ENCODE results near the gene GPR162.
A peak's percentile ranks its signal among the peaks of the same experiment; 100 is the strongest.

GPR162 gene

DNA sequence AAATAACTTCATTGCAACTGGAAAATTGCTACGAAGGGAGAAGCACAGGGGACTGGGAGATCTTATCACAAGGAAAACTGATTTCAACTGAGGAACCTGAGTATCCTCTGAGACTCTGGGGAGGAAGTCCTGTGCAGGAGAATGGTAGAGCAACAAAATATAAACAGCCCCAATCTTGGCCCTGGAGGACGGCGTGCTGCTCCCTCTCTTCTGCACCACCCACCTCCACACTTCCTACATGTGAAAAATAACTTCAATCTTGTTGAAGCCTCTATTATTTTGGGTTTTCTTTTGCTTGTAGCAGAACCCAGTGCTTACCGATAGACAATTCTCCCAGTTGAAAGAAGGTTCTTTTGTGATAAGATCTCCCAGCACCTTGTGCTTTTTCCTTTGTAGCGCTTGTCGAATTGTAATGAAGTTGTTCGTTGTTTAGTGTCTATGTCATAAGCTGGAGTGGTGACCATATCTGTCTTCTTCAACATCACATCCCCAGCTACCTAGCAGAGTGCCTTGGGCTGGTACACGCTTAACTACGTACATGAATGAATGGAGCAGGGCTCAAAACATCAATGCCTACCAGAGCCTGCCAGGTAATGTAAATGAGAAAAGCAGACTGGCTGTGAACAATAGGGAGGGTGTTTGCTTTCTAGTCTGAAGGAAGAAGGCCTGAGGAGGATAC lies 35.1 kb upstream of the GPR162 start:
- DNase-seq (ENCODE audit: low read depth, low spot score), result peak; percentile 64
- H3K4me3 ChIP-seq (ENCODE audit: low read length), result peak overlapping the region; percentile 14

DNA sequence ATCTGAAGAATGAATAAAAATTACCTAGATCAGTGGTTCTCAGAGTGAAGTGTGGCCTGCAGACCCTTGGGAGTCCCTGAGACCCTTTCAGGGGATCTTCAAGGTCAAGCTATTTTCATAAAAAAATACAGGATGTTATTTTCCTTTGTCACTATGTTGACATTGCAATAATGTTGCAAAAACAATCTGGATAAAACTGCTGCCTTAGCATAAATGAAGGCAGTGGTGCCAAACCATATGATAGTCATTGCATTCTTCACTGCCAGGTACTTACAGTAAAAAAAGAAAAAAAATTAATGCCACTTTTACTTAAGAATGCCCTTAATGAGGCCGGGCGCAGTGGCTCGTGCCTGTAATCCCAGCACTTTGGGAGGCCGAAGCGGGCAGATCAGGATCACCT lies 34.3 kb upstream of the GPR162 start:
- no peak for DNase-seq (ENCODE audit: low read depth, low spot score)
- no peak overlapping the region for H3K4me3 ChIP-seq (ENCODE audit: low read length)

DNA sequence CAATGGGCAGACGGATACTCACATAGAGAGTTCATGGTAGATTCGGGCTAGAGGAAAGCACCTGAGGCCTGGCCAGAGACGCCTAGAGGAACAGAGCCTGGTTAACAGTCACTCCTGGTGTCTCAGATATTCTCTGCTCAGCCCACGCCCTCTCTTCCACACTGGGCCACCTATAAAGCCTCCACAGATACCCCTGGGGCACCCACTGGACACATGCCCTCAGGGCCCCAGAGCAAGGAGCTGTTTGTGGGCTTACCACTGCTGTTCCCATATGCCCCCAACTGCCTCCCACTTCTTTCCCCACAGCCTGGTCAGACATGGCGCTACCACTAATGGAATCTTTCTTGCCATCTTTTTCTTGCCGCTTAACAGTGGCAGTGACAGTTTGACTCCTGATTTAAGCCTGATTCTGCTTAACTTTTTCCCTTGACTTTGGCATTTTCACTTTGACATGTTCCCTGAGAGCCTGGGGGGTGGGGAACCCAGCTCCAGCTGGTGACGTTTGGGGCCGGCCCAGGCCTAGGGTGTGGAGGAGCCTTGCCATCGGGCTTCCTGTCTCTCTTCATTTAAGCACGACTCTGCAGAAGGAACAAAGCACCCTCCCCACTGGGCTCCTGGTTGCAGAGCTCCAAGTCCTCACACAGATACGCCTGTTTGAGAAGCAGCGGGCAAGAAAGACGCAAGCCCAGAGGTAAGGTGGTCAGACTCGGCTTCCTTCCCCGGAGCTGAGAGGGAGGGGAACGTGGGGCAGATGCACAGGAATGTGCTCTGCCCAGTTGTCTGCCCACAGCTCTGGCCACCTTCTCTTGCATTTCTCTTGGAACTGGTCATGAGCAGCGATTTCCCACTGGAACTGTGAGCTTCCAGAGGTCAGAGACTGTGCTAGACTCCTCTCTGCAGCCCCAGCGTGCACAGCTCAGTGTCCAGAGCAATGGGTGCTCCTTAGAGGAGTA lies 32.4 kb upstream of the GPR162 start, which contains the start of gene CD4:
Gene CD4, plus strand, starts transcription at position 557 of the 953 bp plus-strand sequence. CDS start 10,611 bp downstream, outside the sequence.
- peak; percentile 61 for DNase-seq (ENCODE audit: low read depth, low spot score)

DNA sequence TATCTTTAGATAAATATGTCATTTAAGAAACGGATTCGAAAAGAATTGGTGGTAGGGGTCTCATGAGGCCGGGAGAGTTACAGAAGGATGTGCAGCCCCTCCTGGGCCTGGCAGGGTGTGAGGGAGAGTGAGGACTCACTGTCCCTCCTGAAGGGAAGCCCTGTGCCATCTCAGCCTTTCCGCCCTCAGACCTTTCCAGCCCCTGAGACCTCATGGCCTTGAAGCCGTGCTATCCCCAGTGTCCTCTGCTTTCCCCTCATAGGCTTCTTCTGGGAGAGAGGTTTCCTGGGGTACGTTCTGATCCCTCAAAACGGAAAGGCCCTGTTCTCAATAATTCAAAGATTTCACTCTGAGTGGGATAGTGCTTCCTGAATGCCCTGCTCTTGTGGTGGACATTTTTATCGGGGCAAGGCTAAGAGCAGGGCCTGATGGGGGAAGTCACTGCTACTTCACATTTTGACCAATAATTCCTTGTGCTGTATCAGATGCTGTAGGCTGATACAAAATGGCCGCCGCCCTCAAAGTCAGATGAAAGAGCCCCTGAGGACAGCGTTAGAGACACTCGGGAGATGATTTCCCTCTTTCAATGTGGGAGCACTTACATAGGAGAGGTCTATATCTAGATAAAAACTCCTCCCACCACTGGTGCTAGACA lies 31.0 kb upstream of the GPR162 start:
- no peak overlapping the region for H3K4me3 ChIP-seq (ENCODE audit: low read length)
- DNase-seq (ENCODE audit: low read depth, low spot score), result no peak

More for the DNA sequence above, 32.4 kb upstream of the GPR162 start, which contains the start of gene CD4:
- peak within 1 kb of the TSS; percentile 47 for H3K4me3 ChIP-seq (ENCODE audit: low read length)

DNA sequence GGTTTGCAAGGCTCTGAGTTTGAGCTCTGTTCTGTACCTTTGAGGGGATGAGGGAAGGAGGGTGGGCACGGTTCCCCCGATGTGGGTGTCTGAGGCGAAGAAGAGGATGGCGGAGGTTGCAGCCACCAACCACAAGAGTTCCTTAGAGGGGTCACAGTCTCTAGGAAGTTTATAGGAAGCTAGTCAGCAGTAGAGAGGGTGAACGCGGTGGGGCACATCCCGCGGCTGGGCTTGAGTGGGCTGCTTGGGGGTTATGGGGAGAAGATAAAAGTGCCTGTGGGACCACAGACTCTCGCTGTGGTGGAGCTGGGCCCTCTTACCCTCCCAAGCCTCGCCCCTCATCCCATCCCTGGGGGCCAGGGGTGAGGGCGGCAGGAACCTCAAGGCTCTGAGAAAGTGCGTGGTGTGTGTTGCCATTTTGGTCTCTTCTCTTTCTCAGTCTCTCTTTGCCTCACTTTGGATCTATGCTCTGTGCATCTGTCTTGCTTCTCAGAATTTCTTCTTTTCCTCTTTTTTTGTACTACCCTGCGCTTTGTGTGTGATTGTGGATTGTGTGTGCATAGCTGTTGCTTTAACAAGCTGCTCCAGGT lies 29.6 kb upstream of the GPR162 start:
- H3K4me3 ChIP-seq (ENCODE audit: low read length), result peak overlapping the region; percentile 28

DNA sequence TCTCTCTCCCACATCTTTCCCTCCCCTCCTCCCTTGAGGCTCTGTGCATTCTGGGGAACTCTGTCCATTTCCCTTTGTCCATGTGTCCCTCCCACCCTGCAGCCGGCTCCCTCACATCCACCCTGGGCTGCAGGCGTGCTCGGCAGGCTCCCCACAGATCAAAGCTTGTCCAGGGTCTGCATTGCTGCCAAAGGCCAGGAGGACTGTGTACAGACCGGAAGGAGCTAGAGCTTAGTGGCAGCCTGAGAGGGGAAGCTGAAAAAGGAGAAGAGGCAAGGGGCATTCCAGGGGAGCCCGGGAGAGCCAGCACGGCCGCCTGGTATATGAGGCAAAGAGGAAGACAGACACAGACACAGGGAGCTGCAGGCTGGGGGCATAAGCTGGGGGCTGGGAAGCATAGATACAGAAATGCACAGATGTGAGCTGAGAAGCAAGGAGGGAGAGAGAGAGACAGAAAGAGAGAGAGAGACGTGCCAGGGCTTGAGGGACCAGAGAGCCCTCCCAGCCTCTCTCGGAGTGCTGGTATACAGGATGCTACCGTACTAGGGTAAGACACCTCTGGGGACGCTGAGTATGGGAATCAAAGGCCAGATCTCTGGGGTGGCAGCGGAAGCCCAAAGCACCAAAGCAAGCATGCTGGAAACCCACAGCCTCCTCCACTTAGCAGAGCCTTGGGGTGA lies 29.0 kb upstream of the GPR162 start:
- peak; percentile 63 for DNase-seq (ENCODE audit: low read depth, low spot score)
- peak overlapping the region; percentile 28; the same call in 1 of the 2 replicates for H3K4me3 ChIP-seq (ENCODE audit: low read length)

More for the DNA sequence above, 29.6 kb upstream of the GPR162 start:
- DNase-seq (ENCODE audit: low read depth, low spot score), result peak; percentile 69

DNA sequence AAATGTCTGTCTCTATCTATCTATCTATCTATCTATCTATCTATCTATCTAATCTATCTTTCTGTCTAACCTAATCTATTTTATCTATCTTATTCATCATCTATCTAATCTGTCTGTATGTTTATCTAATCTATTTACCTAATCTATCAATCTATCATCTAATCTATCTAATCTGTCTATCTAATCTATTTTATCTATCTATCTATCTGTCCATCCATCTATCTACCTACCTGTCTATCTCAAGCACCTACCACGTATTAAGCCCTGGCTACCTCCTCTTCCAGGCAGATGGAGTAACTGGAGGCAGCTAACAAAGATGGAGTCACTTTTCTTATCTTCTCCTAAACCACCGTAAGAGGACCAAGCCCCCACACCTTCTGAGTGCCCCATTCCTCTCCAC lies 26.5 kb upstream of the GPR162 start:
- H3K4me3 ChIP-seq (ENCODE audit: low read length), result no peak overlapping the region
- DNase-seq (ENCODE audit: low read depth, low spot score), result no peak

DNA sequence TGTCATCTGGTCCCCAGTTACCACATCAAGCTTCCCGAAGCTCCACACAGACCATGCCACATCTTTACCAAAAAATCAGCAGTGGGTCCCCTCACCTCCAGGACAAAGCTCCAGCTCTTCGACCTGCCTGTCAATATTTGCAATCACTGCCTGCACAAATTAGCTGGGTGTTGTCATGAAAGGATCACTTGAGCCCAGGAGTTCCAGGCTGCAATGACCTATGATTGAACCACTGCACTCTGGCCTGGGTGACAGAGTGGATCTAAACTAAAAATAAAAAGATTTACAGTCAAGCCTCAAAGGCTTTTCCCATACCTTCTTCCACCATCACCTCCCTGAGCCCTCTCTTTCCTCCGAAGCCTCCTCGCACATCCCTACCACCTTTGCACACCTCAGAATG lies 25.0 kb upstream of the GPR162 start:
- DNase-seq (ENCODE audit: low read depth, low spot score), result no peak
- H3K4me3 ChIP-seq (ENCODE audit: low read length), result no peak overlapping the region

DNA sequence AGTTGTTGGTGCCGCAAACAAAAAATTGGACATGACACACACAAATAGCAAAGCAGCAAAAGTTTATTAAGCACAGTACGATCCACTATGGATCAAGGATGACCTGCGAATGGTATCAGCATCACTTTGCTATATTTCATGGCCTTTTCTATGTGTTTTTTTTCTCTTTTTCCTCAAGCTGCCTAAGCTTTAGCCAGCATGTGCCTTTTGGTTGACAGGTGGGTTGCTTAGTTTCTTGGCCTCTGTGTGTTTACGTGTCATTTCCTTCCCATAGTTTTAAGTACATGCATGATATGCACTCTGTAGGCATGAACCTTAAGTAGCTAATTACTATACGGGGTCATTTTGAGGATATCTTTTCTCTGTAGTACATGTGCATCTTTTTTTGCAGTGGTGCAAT lies 22.5 kb upstream of the GPR162 start:
- DNase-seq (ENCODE audit: low read depth, low spot score), result no peak
- H3K4me3 ChIP-seq (ENCODE audit: low read length), result no peak overlapping the region

DNA sequence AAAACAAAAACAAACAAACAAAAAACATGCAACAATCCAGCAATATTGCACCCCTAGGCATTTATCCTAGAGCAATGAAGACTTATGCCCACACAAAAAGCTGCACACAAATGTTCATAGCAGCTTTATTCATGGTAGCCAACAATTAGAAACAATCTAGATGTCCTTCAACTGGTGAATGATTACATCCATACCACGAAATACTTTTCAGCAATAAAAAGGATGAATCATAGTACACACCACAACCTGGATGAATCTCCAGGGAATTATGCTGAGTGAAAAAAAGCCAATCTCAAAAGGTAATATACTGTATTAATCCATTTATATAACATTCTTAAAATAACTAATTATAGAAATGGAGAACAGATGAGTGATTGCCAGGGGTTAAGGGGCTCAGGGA lies 14.5 kb upstream of the GPR162 start:
- no peak for DNase-seq (ENCODE audit: low read depth, low spot score)
- no peak overlapping the region for H3K4me3 ChIP-seq (ENCODE audit: low read length)

DNA sequence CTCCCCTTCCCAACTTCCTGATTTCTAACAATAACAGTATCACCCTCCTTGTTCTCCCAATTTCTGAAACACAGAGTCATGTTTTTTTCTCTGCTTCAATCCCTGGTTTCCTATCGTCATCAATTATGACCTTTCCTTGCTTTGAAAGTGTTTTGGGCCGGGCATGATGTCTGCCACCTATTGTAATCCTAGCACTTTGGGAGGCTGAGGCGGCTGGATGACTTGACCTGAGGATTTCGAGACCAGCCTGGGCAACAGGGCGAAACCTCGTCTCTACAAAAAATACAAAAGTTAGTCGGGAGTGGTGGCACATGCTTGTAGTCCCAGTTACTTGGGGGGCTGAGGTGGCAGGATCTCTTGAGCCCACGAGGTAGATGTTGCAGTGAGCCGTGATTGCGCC lies 12.6 kb upstream of the GPR162 start:
- no peak overlapping the region for H3K4me3 ChIP-seq (ENCODE audit: low read length)
- DNase-seq (ENCODE audit: low read depth, low spot score), result no peak

DNA sequence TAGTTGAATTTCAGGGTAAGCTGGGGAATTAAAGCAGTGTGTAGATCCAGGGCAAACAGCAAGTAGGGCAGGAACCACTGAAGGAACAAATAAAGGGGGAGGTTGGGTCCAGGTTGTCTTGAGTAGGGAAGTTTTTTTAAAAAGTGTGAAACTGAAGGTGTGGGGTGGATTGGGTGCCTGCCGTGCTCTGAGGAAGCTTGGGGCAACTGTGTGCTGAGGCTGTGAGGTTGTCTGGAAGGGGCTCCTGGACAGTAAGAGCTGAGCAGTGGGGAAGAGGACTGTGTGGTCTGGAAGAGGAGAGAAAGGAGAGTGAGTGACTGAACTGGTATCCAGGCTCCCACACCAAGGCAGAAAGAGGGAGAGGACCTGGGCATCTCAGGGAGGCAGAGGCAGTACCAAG lies 10.9 kb upstream of the GPR162 start:
- DNase-seq (ENCODE audit: low read depth, low spot score), result no peak
- H3K4me3 ChIP-seq (ENCODE audit: low read length), result no peak overlapping the region

DNA sequence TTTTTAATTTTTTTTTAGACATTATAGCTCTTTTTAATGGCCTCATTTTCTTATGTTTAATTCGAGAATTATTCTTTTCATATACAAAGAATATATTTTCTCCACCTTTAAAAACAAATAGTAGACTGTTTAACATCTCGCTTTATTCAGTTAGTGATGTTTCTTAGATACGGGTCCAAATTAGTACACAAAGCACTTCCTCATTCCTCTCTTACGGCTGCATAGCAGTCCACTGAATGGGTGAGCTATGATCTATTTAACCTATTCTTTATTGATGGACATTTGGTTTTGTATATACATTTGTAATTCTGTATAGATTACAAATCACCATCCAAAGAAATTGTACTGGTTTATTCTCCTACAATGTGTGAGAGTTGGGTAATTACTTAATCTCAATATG lies 8.3 kb upstream of the GPR162 start:
- no peak overlapping the region for H3K4me3 ChIP-seq (ENCODE audit: low read length)
- no peak for DNase-seq (ENCODE audit: low read depth, low spot score)

DNA sequence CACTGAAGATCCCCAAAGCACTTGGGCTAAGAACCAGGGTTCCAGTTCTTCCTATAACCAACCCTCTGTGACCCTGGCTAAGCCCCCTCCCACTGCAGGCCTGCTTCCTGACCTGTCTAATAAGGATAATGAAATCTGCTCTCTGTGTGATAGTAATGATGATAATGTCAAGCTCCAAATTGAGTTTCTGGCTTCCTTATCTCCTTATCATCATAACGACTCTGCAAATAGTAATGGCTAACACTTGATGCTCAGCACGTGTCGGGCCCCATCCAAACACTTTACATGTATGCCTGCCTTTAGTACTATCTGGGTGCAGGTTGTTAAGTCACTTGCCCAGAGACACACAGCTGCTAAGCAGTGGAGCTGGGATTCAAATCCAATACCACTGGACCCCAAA lies 5.0 kb upstream of the GPR162 start:
- no peak for DNase-seq (ENCODE audit: low read depth, low spot score)
- no peak overlapping the region for H3K4me3 ChIP-seq (ENCODE audit: low read length)

DNA sequence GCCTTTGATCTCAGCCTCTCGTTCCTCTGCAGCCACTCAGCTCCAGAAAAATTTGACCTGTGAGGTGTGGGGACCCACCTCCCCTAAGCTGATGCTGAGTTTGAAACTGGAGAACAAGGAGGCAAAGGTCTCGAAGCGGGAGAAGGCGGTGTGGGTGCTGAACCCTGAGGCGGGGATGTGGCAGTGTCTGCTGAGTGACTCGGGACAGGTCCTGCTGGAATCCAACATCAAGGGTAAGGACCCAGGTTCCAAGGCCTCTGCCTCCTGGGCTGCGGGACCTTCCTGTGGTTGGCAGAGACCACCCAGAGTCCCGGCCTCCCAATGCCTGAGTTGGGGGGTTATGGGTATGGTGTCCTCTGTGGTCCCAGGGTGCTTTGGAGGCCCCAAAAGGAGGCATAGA lies 4.5 kb upstream of the GPR162 start:
- DNase-seq (ENCODE audit: low read depth, low spot score), result no peak
- H3K4me3 ChIP-seq (ENCODE audit: low read length), result no peak overlapping the region

DNA sequence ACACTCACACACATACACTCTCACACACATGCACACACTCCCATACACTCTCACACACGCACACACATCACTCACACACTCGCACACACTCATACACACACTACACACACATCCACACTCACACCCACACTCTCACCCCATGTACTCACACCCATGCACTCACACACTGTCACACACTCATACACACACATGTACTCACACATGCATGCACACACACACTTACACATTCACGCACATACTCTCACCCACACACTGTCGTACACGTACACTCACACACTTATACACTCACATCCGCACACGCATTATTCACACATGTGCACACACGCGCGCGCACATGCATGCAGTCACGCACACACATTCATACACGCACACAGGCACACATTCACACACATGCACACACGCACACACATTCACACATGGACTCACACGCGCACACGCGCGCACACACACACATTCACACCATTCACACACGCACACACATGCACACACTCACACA lies 3.9 kb upstream of the GPR162 start:
- no peak overlapping the region for H3K4me3 ChIP-seq (ENCODE audit: low read length)
- DNase-seq (ENCODE audit: low read depth, low spot score), result no peak

DNA sequence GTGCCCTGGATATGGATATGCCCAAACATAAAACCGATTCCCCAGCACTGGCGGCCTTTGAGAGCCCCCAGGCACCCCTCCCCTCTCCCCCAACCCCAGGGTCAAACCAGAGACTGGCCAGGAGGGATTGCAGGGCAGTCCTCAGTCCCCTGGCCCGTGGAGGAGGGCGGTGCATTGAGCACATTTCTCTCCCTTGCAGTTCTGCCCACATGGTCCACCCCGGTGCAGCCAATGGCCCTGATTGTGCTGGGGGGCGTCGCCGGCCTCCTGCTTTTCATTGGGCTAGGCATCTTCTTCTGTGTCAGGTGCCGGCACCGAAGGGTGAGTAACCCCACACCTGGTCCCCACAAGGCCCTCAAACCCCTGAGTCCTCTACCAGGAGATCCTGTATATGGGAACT lies 3.4 kb upstream of the GPR162 start:
- DNase-seq (ENCODE audit: low read depth, low spot score), result no peak
- no peak overlapping the region for H3K4me3 ChIP-seq (ENCODE audit: low read length)

DNA sequence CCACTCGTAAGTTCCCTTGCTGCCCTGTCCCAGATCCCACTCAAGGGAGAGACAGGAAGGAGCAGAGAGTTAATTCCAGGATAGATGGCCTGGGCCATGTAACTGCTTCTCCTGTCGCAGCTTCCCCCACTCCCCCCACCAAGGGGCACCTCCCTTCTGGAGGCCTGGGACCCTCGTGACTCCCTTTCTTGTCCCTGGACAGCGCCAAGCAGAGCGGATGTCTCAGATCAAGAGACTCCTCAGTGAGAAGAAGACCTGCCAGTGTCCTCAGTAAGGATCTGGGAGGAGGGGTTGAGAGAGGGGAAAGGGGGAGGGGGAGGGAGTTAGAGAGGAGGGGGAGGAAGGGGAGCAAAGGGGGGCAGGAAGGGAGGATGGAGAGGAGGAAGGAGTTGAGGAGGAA lies 3.0 kb upstream of the GPR162 start:
- no peak for DNase-seq (ENCODE audit: low read depth, low spot score)
- H3K4me3 ChIP-seq (ENCODE audit: low read length), result no peak overlapping the region
